GM13976 (cell line): ENCODE data around the gene RNASE12.

Experiments used
- DNase-seq: peaks from one replicate; pipeline ENCODE4 v3.0.0; 2012; ENCODE audit warnings: low spot score
- in situ Hi-C: fragments of 300-500 bp; cut with MboI; formaldehyde crosslinking; loops from one replicate; pipeline ENCODE4 v1.12.0; 2022; ENCODE audit warnings: low sequenced_read_pairs, mixed read lengths, inconsistent platforms; ENCODE audit not compliant: unreplicated experiment
- TF ChIP-seq, protein P1 (sequence below): IDR thresholded peaks from 2 replicates; pipeline ENCODE4 v1.5.1; 2012; ENCODE audit warnings: borderline replicate concordance, mild to moderate bottlenecking; ENCODE audit not compliant: insufficient read depth; ENCODE audit errors: extremely low read depth, missing control alignments, control extremely low read depth

RNASE12 gene

DNA sequence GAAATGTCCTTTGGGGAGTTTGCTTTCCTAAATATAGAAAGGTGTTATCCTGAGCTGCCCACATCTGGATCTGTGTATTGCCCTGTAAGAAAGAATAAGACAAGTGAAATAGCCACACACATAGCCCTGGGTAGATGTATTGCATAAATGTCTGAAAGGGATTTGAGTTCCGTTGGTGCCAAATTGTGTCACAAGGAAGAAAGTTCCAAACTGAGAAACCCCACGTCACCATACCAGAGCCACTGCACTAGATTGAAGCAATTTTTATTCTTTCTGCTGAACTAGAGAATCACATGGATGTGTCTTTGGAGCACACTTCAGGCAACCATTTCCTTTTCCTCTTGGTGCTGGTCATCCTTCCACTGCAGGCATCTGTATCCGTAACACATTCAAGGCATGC lies 35.3 kb downstream of the RNASE12 start:
- no peak for DNase-seq
- TF ChIP-seq, protein P1, sequence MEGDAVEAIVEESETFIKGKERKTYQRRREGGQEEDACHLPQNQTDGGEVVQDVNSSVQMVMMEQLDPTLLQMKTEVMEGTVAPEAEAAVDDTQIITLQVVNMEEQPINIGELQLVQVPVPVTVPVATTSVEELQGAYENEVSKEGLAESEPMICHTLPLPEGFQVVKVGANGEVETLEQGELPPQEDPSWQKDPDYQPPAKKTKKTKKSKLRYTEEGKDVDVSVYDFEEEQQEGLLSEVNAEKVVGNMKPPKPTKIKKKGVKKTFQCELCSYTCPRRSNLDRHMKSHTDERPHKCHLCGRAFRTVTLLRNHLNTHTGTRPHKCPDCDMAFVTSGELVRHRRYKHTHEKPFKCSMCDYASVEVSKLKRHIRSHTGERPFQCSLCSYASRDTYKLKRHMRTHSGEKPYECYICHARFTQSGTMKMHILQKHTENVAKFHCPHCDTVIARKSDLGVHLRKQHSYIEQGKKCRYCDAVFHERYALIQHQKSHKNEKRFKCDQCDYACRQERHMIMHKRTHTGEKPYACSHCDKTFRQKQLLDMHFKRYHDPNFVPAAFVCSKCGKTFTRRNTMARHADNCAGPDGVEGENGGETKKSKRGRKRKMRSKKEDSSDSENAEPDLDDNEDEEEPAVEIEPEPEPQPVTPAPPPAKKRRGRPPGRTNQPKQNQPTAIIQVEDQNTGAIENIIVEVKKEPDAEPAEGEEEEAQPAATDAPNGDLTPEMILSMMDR: no peak
- in situ Hi-C loops: no loop called here

DNA sequence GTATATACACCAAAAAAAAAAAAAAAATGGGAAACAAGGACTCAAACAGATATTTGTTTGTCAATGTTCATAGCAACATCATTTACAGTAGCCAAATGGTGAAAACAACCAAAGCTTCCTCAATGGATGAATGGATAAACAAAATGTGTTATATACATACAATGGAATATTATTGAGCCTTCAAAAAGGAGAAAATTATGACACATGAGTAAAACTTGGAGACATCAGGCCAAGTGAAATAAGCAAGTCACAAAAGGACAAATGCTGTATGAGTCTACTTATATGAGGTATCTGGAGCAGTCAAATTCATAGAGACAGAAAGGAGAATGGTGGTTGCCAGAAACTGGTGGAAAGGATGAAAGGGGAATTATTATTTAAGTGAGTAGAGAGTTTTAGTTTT lies 38.2 kb downstream of the RNASE12 start:
- no peak for DNase-seq
- TF ChIP-seq, protein P1: no peak
- in situ Hi-C loops: no loop called here

DNA sequence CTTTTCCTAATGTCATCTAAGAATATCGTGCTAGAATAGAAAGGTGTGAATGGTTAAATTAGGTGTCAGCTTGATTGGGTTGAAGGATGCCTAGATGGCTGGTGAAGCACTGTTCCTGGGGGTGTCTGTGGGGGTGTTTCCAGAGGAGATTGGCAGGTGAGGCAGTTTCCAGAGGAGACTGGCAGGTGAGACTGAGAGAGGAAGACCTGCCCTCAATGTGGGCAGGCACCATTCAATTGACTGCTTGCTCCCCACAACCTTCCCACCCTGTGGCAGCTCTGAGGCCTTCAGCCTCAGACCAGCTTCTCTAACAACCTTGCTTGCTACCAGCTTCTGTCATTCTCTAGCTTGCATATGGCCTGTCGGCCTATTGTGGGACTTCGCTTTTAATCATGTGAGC lies 39.6 kb downstream of the RNASE12 start:
- no peak for DNase-seq
- TF ChIP-seq, protein P1: no peak
- in situ Hi-C loops: no loop called here

DNA sequence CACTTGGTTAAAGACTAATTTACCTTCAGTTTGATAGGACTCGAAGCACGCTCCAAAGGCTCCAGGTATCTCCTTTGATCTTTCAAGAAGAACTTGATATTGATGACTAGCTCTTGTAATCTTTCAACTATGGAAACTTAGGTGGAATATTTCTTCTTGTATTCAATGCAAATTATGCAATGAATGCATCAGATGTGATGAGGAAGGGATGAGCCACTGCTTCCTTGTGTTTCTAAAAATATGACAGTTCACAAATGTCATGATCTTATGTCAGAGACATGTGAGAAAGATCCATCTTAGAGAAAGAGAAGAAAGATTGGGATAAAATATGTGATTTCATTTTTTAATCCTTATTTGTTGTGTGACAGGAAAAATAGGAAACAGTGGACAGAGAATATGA lies 40.2 kb downstream of the RNASE12 start:
- in situ Hi-C loops: no loop called here
- no peak for DNase-seq
- TF ChIP-seq, protein P1: no peak

DNA sequence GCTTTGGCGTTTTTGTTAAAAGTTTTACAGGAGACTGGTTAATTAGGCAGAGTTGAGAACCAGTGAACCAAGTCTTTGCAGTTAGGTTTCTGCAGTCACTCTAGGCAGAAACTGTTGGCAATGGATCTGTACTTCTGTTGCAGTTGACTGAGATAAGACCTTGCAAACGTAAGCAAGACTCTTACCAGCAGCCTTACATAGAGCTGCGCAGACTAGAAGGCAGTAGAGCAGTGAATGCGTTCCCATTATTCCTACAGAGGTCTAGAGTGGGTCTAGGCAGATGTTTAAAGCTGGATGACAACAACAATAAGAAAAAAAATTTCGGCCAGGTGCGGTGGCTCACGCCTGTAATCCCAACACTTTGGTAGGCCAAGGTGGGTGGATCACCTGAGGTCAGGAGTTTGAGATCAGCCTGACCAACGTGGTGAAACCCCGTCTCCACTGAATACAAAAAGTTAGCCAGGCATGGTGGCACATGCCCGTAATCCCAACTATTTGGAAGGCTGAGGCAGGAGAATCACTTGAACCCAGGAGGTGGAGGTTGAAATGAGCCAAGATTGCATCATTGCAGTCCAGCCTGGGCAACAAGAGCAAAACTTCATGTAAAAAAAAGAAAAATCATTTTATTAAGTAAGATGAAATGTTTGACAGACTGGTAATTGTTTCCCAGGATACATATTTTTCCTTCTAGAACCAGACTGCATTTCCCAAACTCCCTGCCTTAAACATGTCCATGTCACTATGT lies 42.6 kb downstream of the RNASE12 start:
- in situ Hi-C loops: no loop called here
- no peak for DNase-seq
- TF ChIP-seq, protein P1: no peak

DNA sequence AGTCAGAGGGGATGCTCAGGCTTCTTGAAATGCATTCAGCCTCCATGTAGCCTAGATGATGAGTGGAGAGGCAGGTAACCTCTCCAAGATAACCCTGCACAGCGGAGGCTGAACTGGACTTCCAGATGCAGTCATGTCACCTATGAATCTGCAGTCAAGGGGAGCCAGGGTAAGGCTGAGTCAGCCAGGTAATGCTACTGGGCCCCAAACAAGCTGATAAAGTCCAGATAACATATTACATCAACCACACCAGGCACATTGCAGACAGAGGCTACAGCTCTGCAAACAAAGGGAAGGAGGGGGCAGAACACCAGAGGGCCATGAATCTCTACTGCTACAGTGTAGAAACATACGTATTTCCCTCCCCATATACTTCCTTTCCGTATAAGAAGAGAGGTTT lies 44.3 kb downstream of the RNASE12 start:
- TF ChIP-seq, protein P1: no peak
- in situ Hi-C loops: no loop called here
- no peak for DNase-seq
